Activated CD8-positive, alpha-beta memory T cell treated with anti-CD3 and anti-CD28 coated beads for 1 hour (primary cell): ENCODE results near the gene EDRF1.
"Not testable (repeated sequence)": the region's sequence is repeated elsewhere in the genome, so short reads cannot be mapped to it uniquely, and the experiment has no call there.

Source experiments
- DNase-seq, 2 donors: peaks; one replicate each; pipeline ENCODE4 v3.0.0-alpha.2; 2020; ENCODE audit warnings: low read depth in 1 of 2; ENCODE audit errors: extremely low read depth in 1 of 2

Gene EDRF1

DNA sequence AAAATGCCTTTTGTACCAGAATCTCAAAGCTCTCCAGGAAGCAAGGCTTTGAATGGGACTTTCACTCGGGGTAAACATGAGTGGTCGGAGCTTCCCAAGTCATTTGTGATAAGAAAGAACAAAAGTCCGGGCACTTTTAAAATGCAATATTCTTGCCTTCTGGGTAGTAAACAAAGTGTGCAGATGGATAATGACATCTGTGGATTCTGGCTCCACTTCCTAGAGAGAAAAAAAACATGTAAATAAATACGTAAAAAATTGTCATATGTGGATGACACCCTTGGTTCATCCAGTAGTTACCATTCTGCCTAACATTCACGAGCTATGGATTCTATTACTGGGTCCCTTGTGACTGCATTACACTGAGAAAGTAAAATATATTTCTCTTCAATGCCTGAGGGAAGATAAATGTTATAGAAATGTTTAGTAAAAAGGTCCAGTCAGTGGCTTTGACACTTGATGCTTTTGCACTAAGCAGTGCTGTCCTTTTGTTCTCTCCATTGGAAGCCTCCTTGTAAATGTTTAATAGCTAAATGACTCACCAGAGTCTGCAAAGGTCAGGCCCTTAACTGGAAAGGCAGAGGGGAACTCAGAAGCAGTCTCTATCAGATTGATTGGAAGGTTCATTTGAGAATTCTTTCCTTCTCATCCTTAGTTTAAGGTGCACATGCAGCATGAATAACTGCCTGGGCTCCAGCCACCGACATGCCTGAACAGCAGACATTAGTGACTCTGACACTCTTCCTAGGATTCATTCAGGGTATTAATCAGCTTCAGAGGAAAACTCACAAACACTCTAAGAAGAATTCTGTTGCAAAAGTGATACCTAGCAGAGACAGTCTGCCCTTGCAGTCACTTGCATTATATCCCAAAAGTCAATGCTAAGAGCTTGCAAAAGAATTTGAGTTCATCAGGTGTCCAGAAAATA, 11.7 kb upstream of the EDRF1 start:
- DNase-seq: no peak

- no peak for DNase-seq
Observed at GRCh38 chr10:125708971-125709503, 10.5 kb upstream of the EDRF1 start.

GRCh38 chr10:125709553-125710474, 9.7 kb upstream of the EDRF1 start:
- DNase-seq: no peak

GRCh38 chr10:125711110-125711750, 8.3 kb upstream of the EDRF1 start:
- no peak for DNase-seq

DNA sequence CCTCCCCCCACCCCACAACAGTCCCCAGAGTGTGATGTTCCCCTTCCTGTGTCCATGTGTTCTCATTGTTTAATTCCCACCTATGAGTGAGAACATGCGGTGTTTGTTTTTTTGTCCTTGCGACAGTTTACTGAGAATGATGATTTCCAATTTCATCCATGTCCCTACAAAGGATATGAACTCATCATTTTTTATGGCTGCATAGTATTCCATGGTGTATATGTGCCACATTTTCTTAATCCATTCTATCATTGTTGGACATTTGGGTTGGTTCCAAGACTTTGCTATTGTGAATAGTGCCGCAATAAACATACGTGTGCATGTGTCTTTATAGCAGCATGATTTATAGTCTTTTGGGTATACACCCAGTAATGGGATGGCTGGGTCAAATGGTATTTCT, 4.8 kb upstream of the EDRF1 start:
- not testable (repeated sequence) for DNase-seq

- DNase-seq: no peak
Observed at GRCh38 chr10:125720002-125720382, 483 bp downstream of the EDRF1 start.

- no peak for DNase-seq
Observed at GRCh38 chr10:125721035-125721434, 1.5 kb downstream of the EDRF1 start.

DNA sequence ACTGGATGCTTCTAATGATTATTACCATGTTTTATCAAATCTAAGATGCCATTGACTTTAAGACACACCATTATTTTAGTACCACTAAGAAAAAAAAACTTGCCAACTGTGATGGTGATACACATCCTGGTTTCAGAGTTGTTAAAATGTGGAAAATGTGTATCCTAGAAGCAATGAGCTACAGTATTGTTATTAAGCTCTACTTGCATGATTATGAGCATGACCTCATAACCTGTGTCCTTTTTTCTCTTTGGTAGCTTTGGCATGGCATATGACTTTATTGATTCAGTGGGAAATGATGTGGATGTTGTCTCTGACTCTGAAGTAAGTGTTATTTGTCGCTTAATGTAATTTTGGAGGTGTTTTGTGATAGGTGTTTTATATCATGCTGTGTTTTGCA, 3.3 kb downstream of the EDRF1 start:
- DNase-seq: no peak

- DNase-seq: no peak
Observed at GRCh38 chr10:125726914-125727313, 7.4 kb downstream of the EDRF1 start.

DNA sequence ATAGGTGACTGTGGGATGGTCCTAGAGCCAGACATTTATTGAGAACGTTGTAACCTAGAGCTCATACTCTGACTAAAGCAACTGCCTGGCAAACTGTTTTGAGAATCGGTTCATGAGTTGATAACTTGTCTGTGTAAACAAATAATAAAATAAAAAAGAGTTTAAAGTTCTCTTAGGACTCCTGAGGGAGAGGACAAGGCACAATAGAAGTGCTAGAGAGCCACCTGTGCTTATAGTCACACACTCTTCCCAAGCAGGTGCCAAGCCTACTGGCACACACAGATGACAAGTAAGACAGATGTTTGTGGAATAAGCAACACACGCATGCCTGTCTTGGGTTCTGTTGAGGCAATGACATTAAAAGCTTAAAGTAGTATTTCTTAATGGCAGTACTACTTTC, 7.9 kb downstream of the EDRF1 start:
- DNase-seq: no peak

DNA sequence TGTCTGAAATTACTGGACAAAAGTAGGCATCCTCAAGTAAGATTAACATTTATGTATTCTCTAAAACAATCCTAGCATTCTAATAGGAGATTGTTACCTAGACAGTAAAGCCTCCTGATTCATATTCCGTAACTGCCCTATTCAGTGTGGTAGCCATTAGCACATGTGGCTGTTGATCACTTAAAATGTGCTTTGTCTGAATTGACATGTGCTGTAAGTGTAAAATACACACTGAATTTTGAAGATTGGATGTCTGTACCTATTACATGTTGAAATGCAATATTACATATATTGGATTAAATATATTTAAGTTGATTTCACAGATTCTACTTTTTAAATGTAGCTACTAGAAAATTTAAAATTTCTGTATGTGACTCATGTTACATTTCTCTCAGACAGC, 14.6 kb downstream of the EDRF1 start:
- DNase-seq: no peak

DNA sequence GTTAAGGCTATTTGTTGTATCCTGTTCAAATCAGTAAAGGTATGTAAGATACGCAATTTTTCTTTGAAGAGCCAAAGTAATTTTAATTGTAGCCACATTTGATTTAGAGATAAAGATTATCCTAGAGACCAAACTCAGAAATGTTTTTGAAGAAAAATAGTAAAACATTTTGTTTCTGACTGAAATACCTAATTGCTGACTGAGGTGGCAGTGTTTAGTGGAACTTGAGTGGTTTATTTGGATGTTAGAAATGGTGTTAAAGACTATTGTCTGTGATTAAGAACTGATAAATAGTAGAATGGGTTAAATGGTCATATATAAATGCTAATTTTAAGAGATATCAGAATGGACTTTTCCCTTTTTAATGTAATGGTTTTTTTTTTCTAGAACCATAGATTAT, 15.3 kb downstream of the EDRF1 start:
- DNase-seq: no peak

DNA sequence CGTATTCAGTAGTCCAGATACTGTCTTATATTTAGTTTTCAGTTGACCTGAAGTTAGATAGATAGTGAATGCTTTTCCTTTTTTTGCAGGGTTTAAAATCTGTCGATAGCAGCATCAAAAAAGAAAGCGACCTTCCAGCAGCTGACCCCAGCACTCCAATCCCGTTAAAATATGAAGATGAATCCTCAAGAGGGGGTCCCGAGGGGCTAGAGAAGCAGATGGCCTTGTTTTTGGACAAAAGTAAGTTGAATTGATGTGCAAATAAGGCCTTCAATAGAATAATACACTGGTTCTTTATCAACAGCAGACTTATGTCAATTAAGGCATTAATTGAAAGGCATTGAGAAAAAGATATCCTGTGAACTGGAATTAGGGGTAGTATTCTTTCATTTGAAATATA, 18.7 kb downstream of the EDRF1 start:
- DNase-seq: no peak

DNA sequence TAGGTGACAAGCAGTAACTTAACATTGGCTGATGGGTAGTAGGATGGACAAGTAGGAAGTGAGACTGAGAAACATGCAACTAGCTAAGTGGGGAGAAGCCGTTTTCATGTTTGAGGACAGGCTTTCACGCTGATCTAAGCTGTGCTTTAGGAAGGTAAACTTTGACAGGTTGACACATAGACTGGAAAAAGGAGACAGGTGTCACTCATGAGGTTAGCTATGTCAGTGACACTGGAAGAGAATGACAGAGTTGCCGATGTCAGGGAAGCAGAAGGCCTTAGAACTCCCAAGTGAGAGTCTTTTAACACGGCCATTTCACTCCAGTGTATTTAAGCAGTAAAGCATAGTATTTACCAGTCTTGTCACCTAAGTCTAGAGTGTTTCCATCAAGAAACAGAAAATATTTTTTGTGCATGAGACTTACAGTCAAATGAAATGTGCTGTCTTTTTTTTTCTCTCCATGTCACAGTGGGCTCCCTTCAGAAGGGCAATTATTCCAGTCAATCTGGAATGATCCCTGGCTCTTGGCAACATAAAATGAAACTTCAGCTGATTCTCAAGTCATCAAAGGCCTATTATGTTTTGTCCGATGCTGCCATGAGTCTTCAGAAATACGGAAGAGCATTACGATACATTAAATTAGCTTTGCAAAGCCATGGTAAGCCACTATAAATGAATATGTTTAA, 20.6 kb downstream of the EDRF1 start:
- DNase-seq: no peak

DNA sequence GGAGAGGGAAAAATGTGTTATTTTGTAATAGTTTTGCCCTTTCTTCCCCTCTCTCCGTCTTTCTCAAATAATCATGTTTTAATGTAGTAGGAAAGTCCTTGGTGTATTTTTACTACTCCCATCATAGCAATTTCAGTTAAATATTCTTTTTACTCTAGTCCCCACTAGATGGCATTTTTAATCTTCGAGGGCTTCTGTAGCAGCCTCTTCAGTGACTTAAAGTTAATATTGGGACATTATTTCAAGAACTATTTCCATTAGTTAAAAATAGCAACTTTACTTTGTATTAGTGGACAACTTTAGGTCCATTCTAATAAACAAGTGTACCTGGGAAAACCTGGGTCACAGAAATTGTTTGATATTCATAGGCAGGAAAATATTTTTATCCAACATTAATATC, 23.0 kb downstream of the EDRF1 start:
- DNase-seq: no peak

DNA sequence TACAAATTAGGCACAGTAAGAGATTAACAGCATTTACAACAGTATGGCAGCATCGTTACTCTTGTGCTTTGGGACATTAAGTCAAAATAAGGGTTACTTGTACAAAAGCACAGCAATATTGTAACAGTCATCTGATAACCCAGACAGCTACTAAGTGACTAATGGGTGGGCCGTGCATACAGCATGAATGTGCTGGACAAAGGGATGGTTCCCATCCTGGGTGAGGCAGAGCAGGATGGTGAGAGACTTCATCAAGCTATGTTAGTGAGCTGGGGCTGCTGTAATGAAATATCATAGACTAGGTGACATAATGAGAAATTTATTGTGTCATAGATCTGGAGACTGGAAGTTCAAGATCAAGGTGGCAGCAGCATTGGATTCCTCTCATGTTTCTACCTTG, 25.4 kb downstream of the EDRF1 start:
- no peak for DNase-seq

GRCh38 chr10:125747417-125747816, 27.9 kb downstream of the EDRF1 start:
- DNase-seq: no peak

- no peak for DNase-seq
Observed at GRCh38 chr10:125756196-125756595, 36.7 kb downstream of the EDRF1 start.

DNA sequence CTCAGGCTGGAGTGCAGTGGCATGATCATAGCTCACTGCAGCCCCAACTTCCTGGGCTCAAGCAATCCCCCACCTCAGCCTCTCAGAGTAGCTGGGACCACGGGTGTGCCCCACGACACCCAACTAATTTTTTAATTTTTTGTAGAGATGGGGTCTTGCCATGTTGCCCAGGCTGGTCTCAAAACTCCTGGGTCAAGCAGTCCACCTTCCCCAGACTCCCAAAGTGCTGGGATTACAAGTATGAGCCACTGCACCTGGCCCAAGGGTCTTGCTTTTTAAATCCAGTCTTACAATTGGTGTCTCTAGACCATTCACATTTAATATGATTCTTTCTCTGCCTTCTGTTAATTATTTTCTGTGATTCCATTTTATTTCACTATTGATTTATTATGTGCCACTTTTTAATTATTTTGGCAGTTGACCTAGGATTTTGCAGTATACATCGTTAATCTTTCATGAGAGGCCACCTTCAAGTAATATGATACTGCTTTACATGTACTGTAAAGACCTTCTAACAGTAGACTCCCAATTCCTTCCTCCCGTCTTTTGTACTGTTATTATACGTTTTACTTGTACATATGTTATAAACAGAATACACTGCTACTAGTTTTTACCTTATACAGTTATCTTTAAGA, 37.5 kb downstream of the EDRF1 start:
- no peak for DNase-seq

DNA sequence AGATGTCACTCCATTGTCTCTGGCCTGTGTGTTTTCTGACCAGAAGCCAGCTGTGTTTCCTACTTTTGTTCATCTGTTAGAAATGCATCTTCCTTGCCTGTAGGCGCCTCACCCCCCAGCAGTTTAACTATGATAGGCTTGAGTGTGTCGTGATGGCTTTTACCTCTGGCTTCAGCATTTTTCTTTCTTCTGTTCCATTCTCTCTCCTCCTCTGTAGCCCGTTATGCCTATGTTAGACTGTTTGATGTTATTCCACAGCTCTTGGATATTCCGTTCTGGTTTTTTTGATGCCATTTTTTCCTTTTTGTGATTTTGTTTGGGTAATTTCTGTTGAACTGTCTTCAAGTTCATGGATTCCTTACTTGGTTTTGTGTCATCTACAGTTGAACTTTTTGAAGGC, 38.2 kb downstream of the EDRF1 start:
- no peak for DNase-seq
